Measurements from ENCODE around the gene ARHGEF18. TPM values are rescaled to one million over a fixed set of nuclear protein-coding genes. Genes with fewer than 3 reads are reported as not detected.

The ARHGEF18 gene
- total RNA-seq, 1 experiment from 2014 or later = 38.3 TPM

GRCh38 chr19:7355871-7356270 is 7.1 kb downstream of the ARHGEF18 start:
- Histone ChIP-seq H4K8ac (replicated peaks; ENCODE audit: insufficient read length, low read depth, low read length) (no peak overlapping the region), H3K4me1 (ENCODE audit: insufficient read depth, low read length) (no peaks in the 10 kb centered on the region), H3K27ac (ENCODE audit: insufficient read length, low read depth, low read length) (no peak overlapping the region), H3K79me2 (ENCODE audit: insufficient read depth, low read length) (no peaks in the 10 kb centered on the region), H3K23ac (ENCODE audit: insufficient read length, low read depth, low read length) (no peak overlapping the region), H2AFZ (ENCODE audit: low read length) (no peak overlapping the region), H2BK120ac (ENCODE audit: low read depth, low read length, poor library complexity, severe bottlenecking) (no peak overlapping the region), H3K79me1 (ENCODE audit: insufficient read depth, low read depth, low read length, poor library complexity, severe bottlenecking) (no peaks in the 10 kb centered on the region), H4K5ac (ENCODE audit: insufficient read length, low read depth, low read length) (no peak overlapping the region), H3K18ac (ENCODE audit: insufficient read length, low read depth, low read length) (no peak overlapping the region), H3K27me3 (ENCODE audit: insufficient read depth, low read length) (no peaks in the 10 kb centered on the region), H4K20me1 (ENCODE audit: control insufficient read depth, insufficient read depth, insufficient read length) (no peaks in the 10 kb centered on the region), H4K91ac (ENCODE audit: insufficient read length, low read depth, low read length) (no peak overlapping the region), H3K9ac (ENCODE audit: extremely low read depth, insufficient read length, low read length) (no peak overlapping the region), H3K9me3 (ENCODE audit: control insufficient read depth, low read depth, low read length) (no peaks in the 10 kb centered on the region), H3K56ac (ENCODE audit: insufficient read length, low read depth, low read length) (no peak overlapping the region), H2BK5ac (ENCODE audit: insufficient read length, low read length) (no peak overlapping the region), H2BK15ac (ENCODE audit: low read depth, low read length) (no peak overlapping the region), H3K4me2 (ENCODE audit: insufficient read depth, insufficient read length, low read length) (no peak overlapping the region), H3K4ac (ENCODE audit: low read depth, low read length) (no peak overlapping the region), H3T11ph (ENCODE audit: low read length) (no peak overlapping the region), H2BK20ac (ENCODE audit: low read depth, low read length, poor library complexity, severe bottlenecking) (no peak overlapping the region), H2AK5ac (ENCODE audit: insufficient read length, low read length) (no peak overlapping the region), H3K23me2 (ENCODE audit: insufficient read length, low read depth, low read length, poor library complexity, severe bottlenecking) (no peaks in the 10 kb centered on the region), H2BK12ac (ENCODE audit: insufficient read length, low read depth, low read length) (no peak overlapping the region), H3K14ac (ENCODE audit: insufficient read depth, low read length) (no peak overlapping the region)
- H3K4me3 Mint-ChIP-seq = no peak overlapping the region
- peaks cover 18% of the 10 kb centered on the region for H3K27me3 Mint-ChIP-seq (ENCODE audit: low read depth)
- H3K36me3 Mint-ChIP-seq (ENCODE audit: insufficient read depth in 1 of 3, low read depth in 3 of 3) = peaks cover 0 to 5% (median 0%) of the 10 kb centered on the region in 3 experiments; a peak in 2 of 7 replicates
- no peak for DNase-seq
- H3K4me1 Mint-ChIP-seq = no peaks in the 10 kb centered on the region
- H3K9me3 Mint-ChIP-seq = peaks cover 11 to 22% of the 10 kb centered on the region in 2 experiments
- WGBS (ENCODE audit: extremely low coverage, insufficient read length, low lambda C conversion rate) = no CpG with 5 or more reads among the region's 7 CpGs
- TF ChIP-seq CTCF (conservative IDR thresholded peaks at IDR 0.05) = no peak
- H3K27ac Mint-ChIP-seq = peak overlapping the region in 1 of 3 experiments; percentile 18; a peak in 1 of 7 replicates

Measured in H9 (cell line).